HG03460 (cell line): ENCODE results near the gene CFAP157.

ENCODE experiments used
- ATAC-seq: cut with Tn5 transposase; IDR thresholded peaks from one replicate; pipeline ENCODE4 v1.9.1; 2021; ENCODE audit not compliant: unreplicated experiment

CFAP157 gene

GRCh38 chr9:127714951-127715469, 8.2 kb downstream of the CFAP157 start:
- ATAC-seq: peak; percentile 7

- ATAC-seq: peak; percentile 88
Observed at GRCh38 chr9:127715470-127716337, 8.9 kb downstream of the CFAP157 start, which contains the start of the genes PTRH1 and TTC16. Gene PTRH1, minus strand, starts transcription at chr9:127715663. Its CDS starts 24 bp downstream, at chr9:127715639. Gene TTC16, plus strand, starts transcription at chr9:127716079. Its CDS starts 67 bp downstream, at chr9:127716146.

GRCh38 chr9:127716412-127716811, 9.6 kb downstream of the CFAP157 start:
- no peak for ATAC-seq

GRCh38 chr9:127717766-127718165, 11.0 kb downstream of the CFAP157 start:
- no peak for ATAC-seq

- no peak for ATAC-seq
Observed at GRCh38 chr9:127720031-127720864, 13.5 kb downstream of the CFAP157 start.

- ATAC-seq: no peak
Observed at GRCh38 chr9:127720865-127721227, 14.1 kb downstream of the CFAP157 start.

- no peak for ATAC-seq
Observed at GRCh38 chr9:127721391-127721821, 14.6 kb downstream of the CFAP157 start.

- no peak for ATAC-seq
Observed at GRCh38 chr9:127722055-127722745, 15.4 kb downstream of the CFAP157 start.

GRCh38 chr9:127723013-127723412, 16.2 kb downstream of the CFAP157 start:
- no peak for ATAC-seq

GRCh38 chr9:127723444-127723843, 16.7 kb downstream of the CFAP157 start:
- no peak for ATAC-seq

GRCh38 chr9:127724012-127724411, 17.2 kb downstream of the CFAP157 start:
- ATAC-seq: no peak

GRCh38 chr9:127726871-127727270, 20.1 kb downstream of the CFAP157 start:
- no peak for ATAC-seq

- ATAC-seq: no peak
Observed at GRCh38 chr9:127728808-127729207, 22.0 kb downstream of the CFAP157 start.

GRCh38 chr9:127729522-127730256, 22.9 kb downstream of the CFAP157 start:
- ATAC-seq: no peak

GRCh38 chr9:127730262-127730661, 23.5 kb downstream of the CFAP157 start:
- no peak for ATAC-seq

- ATAC-seq: no peak
Observed at GRCh38 chr9:127730799-127731410, 24.1 kb downstream of the CFAP157 start.

GRCh38 chr9:127731938-127732337, 25.1 kb downstream of the CFAP157 start:
- no peak for ATAC-seq

- no peak for ATAC-seq
Observed at GRCh38 chr9:127732444-127732843, 25.7 kb downstream of the CFAP157 start.

GRCh38 chr9:127733614-127734013, 26.8 kb downstream of the CFAP157 start:
- ATAC-seq: no peak

GRCh38 chr9:127734247-127734746, 27.5 kb downstream of the CFAP157 start:
- no peak for ATAC-seq
